NOMO-1 treated with dmso at 0.1 percent for 144 hours (cell line): ENCODE measurements around the gene MROH9.

ENCODE experiments used
- DNase-seq: peaks from one replicate; lab custom pipeline; 2025; ENCODE audit not compliant: unreplicated experiment; lab: John Stamatoyannopoulos, UW

MROH9 gene

DNA sequence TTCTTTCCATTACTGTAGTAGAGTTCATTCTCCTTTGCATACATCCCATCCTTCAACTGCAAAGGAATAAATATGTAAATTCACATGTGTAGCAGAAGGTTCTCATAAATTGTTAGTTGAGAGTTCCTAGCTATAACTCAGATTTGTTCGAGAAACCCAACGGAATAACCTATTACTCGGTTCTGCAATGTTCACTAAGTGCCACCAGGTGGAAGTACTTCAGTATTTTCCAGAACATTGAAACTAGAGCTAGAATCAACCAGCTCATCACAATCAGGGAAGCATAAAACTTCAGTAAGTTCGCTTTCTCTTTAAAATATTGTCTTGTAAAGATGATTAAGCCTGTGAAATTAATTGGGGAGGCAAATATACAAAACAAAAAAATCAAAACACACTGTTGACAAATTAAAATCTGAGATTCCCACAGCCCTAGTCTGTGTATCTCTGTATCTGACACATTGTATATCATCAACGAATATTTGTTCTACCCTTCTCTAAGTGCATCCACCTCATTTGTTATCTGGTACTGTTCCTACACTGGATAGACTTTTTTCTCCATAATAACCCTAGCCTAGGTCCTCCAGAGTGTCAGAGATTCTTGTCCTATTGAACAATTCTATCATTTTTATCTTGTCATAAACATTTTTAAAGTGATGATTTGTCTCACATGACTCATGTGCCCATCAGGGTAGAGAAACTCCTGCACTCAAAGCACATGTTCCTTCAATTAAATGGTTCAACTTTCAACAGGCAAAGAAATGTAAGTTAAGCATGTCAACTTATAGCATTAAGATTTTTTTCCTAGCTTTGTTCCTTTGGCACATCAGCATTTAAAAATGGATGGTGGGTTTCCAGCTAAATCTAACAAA, 31.9 kb downstream of the MROH9 start:
- DNase-seq = peak; percentile 2

DNA sequence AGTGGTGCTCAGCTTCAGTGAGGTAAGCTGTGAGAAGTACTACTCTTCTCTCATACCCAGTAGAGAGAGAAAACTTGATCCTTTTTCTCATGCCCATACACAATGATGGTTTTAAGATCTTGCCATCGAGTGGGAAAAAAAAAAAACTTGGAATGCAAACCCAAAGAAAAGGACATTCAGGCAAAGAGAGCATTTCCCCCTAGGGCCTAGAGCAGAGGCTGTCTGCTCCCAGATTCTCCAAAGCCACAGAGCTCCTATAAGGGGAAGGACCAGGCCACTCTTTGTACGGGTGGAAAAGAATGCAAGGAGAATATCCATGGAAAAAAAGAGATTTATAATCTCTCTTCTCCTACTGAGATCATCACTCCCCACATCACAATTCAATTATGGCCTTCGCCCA, 34.9 kb downstream of the MROH9 start:
- no peak for DNase-seq

DNA sequence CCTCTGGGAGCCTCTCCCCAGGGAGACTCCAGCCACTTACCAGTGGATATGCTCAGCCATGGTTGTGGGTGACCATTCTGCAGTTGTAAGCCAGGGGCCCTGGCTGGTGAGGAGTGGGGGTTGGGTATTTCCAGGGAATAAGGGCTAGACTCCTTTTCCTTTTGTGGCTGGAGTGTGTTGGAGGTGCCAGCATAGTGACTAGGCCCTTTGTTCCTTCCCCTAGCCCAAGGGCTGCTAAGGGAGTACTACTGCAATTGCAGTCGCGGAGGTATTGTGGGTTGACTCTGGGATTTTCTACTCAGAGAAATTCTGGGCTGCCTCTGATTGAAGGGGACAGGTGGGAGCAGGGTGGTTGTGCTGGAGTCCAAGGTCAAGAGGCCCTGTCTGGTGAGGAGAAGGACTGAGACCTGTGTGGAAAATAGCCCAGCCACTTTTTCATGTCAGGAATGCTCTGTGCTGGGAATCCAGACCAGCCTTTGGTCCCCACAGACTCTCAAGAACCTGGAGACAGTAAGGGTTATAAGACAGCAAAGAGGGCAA, 43.1 kb downstream of the MROH9 start:
- DNase-seq = no peak

DNA sequence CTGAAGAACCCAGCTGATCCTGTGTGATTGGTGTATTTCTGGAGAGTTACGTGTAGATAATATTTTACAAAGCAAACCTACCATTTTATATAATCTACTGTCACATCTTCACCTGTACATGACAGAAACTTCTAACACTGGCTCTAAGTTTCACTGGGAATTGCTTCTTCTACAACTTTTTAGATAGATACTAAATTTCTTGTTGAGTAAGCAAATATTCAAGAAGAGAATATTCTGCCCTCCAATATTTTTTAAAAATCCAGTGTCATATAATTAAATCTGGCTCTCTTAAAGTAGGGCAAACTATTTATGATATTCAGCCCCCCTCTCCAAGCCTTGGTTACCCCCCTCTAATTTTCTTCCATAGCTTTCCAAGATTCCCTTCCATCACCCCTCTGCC, 50.1 kb downstream of the MROH9 start:
- DNase-seq = no peak

DNA sequence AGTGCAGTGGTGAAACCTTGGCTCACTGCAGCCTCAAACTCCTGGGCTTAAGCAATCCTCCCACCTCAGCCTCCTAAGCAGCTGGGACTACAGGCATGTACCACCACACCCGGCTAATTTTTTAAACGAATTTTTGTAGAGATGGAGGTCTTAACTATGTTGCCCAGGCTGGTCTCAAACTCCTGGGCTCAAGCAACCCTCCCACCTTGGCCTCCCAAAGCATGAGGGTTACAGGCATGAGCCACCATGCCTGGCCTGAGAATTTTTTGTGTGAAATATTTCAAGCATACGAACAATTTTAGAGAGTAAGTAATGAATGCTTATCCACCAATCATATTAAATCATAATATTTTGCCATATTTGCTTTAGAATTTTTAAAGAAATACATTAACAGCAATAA, 51.6 kb downstream of the MROH9 start:
- no peak for DNase-seq

DNA sequence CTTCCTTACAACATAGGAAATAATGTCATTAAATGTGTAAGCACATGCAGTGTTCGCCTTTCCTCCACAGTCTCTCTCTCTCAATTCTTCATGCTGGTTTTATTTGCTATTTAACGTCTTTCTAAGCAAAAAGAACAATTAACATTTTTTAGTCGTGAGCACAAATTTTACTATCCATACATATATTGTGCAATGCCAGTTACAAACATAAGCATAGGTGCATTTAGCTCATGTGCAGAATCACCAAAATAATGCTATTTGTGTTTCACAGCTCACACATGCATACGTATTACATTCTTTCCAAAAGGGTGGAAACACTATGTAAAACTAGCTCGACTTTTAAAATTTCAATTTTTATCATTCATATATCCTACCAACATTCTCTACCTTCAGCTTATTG, 52.1 kb downstream of the MROH9 start:
- DNase-seq = no peak

DNA sequence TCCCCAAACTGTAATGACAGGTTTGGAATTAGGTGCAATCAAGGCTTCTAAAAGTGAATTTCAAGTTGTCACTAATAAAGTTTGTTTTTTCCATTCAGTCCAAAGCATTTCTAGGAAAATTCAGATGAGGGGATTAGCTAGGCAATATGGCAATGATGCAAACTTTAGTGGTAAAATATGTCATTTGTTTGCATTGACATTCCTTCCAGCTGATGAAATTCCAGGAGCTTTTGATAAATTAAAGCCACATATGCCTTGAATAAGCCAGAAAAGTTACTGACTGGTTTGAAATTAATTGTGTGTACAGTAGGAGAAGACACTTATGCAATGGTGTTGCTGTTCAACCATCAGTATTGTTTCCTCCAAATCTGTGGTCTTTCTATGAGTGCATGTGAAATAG, 57.8 kb downstream of the MROH9 start:
- DNase-seq = no peak

DNA sequence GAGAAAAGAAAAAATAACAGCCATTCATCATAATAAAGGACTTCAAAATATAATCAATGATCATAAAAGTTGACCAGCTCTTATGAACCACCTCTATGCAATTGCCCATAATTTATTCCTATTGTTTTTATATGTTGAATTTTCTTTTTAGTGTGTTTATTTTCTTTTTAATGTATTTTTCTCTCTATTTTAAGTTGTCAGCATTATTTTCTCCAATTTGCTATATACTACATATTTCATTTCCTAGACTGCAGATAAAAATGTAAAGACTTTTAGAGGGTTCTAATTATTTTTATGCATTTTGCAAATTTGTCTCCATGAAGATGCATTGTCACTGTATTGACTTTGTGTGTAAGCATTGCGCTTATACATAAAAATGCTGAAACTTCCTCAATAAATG, 58.4 kb downstream of the MROH9 start:
- DNase-seq = no peak

DNA sequence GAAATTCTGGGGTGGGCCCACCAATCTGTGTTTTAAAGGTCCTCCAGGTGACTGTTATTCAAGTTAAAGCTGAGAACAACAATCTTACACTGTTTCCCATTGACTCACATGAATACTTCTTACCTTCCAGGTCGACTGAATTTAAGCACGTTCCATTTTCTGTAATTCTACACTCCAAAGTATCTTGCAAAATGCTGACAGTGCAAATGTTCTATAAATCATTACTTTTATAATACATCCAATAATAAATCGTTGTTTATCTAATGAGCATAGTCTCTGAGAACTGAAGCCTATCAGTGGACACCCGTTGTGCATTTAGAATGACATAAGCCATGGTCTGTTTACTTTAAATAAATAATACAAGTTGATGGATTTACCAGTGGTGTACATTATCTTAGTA, 79.5 kb downstream of the MROH9 start:
- DNase-seq = no peak

DNA sequence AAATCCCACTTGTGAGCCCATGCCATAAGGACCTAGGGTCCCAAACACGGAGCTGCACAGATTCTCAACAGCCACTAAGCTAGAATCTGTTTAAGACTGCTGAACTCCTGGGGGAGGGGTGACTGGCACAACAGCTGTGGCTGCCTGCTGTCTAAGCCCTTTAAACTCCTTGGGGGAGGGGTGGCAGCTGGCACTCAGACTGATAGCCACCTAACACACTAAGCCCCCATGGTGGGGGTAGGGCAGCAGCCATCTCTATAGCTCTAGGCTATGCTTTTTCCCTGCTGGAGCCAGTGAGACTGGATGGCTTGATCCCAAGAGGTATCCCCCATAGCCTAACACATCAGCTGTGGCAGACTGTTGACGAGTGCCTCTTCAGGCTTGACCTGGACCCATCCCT, 82.1 kb downstream of the MROH9 start:
- DNase-seq = no peak

DNA sequence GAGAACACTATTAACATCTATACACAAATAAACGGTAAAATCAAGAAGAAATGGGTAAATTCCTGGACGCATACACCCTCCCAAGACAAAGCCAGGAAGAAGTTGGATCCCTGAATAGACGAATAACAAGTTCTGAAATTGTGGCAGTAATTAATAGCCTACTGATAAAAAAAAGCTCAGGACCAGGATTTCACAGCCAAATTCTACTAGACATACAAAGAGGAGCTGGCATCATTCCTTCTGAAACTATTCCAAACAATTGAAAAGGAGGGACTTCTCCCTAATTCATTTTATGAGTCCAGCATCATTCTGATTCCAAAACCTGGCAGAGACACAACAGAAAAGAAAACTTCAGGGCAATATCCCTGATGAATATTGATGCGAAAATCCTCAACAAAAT, 84.6 kb downstream of the MROH9 start:
- no peak for DNase-seq

DNA sequence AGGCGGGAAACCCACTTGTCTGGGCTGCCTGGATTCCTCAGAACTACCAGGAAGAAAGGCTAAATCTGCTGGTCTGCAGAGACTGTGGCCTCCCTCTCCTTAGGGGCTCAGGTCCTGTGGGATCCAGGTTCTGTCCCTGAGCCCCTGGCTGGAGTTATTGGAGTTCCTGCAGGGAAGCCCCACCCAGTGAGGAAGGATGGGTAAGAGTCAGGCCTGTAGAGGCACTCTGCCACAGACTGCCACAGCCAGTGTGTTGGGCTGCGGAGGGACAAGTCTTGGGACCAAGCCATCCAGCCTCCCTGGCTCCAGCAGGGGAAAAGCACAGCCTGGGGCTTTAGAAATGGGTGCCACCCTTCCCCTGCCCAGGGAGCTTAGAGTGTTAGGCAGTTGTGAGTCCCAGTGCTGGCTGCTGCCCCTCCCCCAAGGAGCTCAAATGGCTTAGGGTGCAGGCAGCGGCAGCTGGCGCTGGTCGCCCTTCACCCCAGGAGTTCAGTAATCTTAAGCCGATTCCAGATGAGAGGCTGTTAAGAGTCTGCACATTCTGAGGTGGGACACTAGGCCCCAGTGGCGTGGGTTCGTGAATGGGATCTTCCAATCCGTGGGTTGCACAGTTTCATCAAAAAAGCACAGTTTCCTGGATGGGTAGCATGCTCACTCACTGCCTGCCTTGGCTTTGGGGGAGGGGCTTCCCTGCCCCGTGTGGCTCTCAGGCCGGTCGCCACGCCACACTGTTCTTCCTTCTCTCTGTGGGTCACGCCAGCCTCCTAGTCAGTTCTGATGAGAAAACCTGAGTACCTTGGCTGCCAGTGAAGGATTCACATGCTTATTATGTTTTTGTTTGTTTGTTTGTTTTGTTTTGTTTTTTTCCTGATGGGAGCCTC, 97.7 kb downstream of the MROH9 start:
- no peak for DNase-seq

DNA sequence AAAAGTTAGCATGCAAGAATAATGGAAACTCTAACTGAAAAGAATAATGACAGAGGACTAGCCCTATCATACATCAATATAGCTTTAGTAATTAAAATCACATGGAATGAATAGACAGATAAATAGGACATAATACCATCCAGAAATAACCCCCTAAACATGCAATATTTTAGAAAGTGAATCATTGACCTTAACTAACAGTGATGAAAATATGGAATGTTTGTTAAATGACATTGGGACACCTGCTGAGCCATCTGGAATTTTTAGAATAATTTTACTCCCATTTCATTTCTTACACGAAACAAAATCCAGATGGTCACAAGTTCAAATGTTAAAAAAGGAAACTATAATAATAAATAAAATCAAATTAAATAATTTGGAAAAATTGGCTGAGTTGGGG, 102.3 kb downstream of the MROH9 start:
- DNase-seq = no peak

DNA sequence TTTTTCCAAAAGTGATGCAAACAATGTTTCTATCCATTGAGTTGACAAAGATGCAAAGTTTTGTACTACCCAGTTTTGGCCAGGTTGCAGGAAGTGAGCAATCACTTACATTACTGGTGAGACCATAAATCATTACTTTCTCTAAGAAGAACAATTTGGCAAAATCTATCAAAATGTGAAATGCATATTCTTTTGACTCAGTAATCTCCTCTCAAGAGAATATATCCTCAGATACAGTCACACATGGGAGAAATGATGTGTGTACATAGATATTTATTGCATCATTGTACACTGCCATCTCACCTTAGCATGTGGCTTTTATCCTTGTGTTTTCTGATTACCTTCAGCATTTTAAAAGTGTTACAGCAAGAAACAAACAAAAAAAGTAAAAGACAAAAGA, 103.0 kb downstream of the MROH9 start:
- DNase-seq = no peak

DNA sequence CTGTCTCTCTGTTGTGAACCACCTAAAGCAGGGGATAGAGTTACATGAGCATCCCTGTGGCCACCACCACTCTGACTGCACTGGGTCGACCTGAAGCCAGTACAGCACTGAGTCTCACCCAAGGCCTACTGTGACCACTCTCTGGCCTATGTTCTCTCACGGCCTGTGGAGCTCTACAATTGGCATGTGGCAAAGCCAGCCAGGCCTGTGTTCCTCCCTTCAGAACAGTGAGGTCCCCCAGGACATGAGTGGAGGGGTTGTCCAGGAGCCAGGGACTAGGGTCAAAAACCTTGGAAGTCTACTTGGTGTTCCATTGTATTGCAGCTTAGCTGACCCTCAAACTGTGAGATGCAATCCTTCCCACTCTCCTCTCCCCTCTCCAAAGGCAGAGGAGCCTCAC, 112.7 kb downstream of the MROH9 start:
- no peak for DNase-seq

DNA sequence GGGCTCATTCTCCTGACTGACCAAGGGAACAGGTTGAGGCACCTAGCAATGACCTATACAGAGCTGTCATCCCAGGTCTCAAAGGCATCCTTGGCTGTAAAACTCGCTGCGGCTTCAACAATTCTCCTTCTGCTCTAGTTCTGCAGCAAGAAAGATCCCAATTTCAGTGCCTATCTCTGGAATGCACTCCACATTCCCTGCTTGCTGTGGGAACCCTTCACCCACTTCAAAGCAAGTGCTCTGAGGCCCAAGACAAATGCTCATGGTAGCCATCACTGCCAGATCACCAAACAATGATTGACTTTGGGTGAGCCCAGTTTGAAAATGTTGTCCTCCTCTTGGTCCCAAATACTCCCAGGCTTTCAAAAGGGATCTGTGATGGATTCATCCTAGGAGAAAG, 117.6 kb downstream of the MROH9 start:
- DNase-seq = no peak

DNA sequence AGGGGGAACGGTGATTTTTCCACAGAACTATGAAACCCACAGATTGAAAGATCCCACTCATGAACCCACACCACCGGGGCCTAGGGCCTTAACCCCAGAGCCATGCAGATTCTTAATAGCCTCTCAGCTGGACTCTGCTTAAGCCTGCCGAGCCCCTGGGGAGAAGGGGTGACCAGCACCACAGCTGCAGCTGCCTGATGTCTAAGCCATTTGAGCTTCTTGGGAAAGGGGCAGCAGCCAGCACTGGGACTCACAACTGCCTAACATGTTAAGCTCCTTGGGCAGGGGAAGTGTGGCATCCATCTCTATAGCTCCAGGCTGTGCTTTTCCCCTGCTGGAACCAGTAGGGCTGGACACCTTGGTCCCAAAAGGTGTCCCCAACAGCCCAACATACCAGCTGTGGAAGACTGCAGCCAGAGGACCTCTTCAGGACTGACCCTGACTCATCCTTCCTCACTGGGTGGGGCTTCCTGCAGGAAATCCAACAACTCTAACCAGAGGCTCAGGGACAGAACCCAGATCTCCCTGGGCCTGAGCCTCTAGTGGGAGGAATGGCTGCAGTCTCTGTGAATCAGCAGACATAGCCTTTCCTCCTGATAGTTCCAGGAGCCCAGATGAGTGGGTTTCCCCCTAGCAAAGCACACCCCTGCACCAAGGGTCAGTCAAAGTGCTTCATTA, 120.8 kb downstream of the MROH9 start:
- DNase-seq = no peak

DNA sequence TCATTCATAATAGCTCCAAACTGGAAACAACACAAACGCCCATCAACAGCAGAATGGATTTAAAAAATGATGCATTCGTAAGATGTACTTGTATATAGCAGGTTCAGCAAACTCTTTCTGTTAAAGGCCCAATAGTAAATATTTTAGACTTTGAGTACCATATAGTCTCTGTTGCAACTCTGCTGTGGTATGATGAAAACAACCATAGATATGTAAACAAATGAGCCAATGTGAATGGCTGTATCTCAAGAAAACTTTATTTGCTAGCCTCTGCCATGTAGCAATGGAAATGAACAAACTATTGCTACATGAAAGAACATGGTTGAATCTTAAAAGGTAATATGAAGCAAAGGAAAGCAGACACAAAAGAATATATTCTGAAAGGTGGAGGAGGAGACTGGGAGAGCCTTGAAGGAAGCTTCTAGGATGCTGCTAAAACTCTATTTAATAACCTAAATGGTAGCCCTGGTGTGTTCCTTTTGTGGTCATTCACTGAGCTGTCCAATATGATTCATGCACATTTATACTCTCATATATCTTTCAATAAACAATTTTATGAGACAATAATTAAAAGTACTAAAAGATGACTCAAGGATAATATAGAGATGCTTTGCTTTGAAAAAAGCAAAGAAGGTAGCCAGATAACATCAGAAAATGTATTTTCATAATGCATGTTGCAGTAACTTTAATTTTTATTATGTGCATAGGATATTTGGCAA, 126.2 kb downstream of the MROH9 start:
- DNase-seq = no peak

DNA sequence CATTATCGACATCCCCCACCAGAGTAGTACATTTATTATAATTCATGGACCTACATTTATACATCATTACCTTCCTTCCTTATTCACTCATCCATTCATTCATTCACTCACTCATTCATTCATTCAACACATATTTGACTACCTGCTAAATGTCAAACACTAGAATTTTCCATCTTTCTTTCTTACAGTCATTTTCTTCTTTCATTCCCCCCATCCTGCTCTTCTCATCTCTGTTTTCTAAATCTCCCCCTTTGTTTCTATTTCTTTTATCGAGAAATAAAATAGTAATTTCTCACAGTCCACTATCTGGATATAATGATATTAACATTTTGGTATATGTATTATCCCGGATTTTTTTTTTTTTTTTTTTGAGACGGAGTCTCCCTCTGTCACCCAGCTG, 127.6 kb downstream of the MROH9 start:
- DNase-seq = no peak

DNA sequence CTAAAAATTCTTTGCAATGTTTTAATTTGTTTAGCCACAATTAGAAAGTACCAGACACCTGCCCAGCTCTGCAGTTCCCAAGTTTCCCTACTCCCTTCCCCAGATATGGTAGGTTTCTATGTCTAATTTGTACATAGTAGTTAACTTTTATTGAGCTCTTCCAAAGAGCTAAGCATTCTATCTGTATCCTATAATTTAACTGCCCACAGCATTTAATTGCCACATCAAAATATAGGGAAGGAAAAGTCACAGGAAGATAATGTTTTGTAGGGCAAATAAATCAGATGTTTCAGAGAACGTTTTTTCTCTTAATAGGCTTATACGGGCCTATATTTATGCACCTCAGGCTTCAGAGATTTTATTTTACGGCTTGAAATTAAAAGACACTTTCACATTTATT, 139.7 kb downstream of the MROH9 start:
- no peak for DNase-seq

DNA sequence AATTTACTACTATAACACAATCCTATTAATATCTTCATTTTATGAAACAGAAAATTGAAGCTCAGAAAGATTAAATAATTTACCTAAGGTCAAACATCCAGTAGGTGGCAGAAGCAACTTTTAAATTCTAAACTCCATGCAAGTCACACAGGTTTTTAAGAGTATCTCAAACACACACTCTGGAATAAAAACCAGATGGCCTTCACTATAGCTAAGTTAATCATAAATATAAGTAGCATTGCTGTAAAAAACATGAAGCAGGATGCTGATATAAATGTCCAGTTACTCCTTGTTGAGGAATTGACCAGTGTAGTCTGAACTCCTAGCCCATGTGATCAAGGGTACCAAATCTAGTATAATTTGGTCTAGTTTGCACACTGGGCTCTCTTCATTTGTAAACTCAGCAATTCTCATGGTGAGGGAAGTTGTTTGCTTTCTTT, 146.0 kb downstream of the MROH9 start:
- no peak for DNase-seq
